HepG2 (cell line): Measurements from ENCODE around the gene TSHZ1. TPM values are rescaled to one million over a fixed set of nuclear protein-coding genes. Genes with fewer than 3 reads are reported as not detected.

Experiments used
- CEBPZ ChIP-seq: IDR thresholded peaks from 2 replicates; pipeline ENCODE4 v1.6.1; 2012; ENCODE audit warnings: low read length, improper control_type of control experiment
- MNT ChIP-seq: fragments of 450-650 bp; IDR thresholded peaks from 2 replicates; pipeline ENCODE4 v1.6.1; 2016
- POLR2A ChIP-seq, 2 experiments: IDR thresholded peaks; 2 replicates each; pipeline ENCODE4 v1.6.1; 2011; ENCODE audit warnings: low read depth in 2 of 2, low read length in 2 of 2, mild to moderate bottlenecking in 1 of 2, moderate library complexity in 1 of 2; ENCODE audit not compliant: insufficient read depth in 1 of 2
- XRCC5 ChIP-seq: fragments of 200-400 bp; formaldehyde crosslinking; optimal IDR thresholded peaks from 2 replicates; pipeline ENCODE3; 2017; ENCODE audit warnings: mild to moderate bottlenecking, low read length
- ZBTB40 ChIP-seq, 2 experiments: fragments of 450-650 bp in 1 of 2; sonication (generic) in 1 of 2; formaldehyde crosslinking in 1 of 2; IDR thresholded peaks; 2 replicates each; pipeline versions ENCODE4 v1.6.1 to v1.8.0; 2016 to 2022; ENCODE audit warnings: antibody characterized with exemption in 1 of 2, mild to moderate bottlenecking in 1 of 2, missing genetic modification reagents in 1 of 2
- ZNF552 ChIP-seq: sonication (generic); formaldehyde crosslinking; IDR thresholded peaks from 2 replicates; pipeline ENCODE4 v1.9.0; 2022; ENCODE audit warnings: missing genetic modification reagents, mild to moderate bottlenecking, borderline replicate concordance
- polyA plus RNA-seq, 8 experiments: library from polyadenylated mRNA; depleted of rRNA in 3 of 8; stranded (reverse) in 7 of 8; unstranded in 1 of 8; fragments of >200 nt; fragmentation: Illumina TruSeq in 4 of 8; extraction: Trizol in 4 of 8; gene quantifications; 2 replicates each; pipeline versions ENCODE4 v1.2.1 to v1.2.3, GENCODE V29; 2011 to 2016; ENCODE audit warnings: low read depth in 4 of 8, missing spikeins in 1 of 8, mixed read lengths in 1 of 8; ENCODE audit not compliant: insufficient read depth in 1 of 8
- total RNA-seq, 5 experiments: library from RNA; depleted of rRNA; stranded (reverse); fragments of >200 nt; fragmentation: Illumina TruSeq; extraction: Trizol; gene quantifications; 2 replicates each; pipeline ENCODE4 v1.2.3, GENCODE V29; 2016; ENCODE audit warnings: low read depth in 1 of 5

TSHZ1 gene
- total and polyA plus RNA-seq, 2 of the 13 experiments (the other 11 are each of a cell fraction or from before 2014, with no cell fraction given), result 2.5 to 2.7 TPM

- TF ChIP-seq ZBTB40 (IDR thresholded peaks at IDR 0.05), result no peak
- TF ChIP-seq ZBTB40 (CRISPR knock-in tag; IDR thresholded peaks at IDR 0.05), result peak; percentile 24; the same call in 1 of the 2 replicates
- no peak for TF ChIP-seq CEBPZ
- TF ChIP-seq ZNF552 (CRISPR knock-in tag), result no peak
- peak in 1 of 2 experiments; percentile 59; a peak in 2 of 4 replicates for TF ChIP-seq POLR2A (IDR thresholded peaks at IDR 0.05; ENCODE audit: insufficient read depth in 1 of 2, low read depth in 2 of 2, low read length in 2 of 2)
- peak; percentile 20; the same call in 1 of the 2 replicates for TF ChIP-seq MNT
- peak; percentile 51 for TF ChIP-seq XRCC5
Observed at GRCh38 chr18:75210274-75211001, at the start of gene TSHZ1 (continued).
